ENCODE data around the gene CERS4. TPM values are rescaled to one million over a fixed set of nuclear protein-coding genes. Genes with fewer than 3 reads are reported as not detected.

Gene CERS4
- total RNA-seq, 1 experiment from 2014 or later = 43.9 TPM

DNA sequence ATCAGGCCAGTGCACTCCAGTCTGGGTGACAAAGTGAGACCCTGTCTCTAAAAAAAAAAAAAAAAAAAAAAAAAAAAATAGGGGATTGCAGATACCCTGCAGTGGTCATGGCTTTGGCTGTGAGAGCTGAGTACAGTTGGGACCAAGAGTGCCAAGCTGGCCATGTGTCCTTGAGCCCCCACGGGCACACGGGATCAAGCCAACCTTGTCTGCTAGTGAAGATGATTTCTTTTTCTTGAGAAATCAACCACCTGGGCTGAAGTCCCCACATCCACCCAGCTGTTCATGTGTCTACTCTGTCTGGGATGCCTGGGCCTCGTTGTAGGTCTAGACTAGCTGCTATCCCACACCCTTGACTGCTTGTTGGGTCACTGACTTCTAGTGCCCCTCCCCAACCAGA is 34.0 kb downstream of the CERS4 start:
- Histone ChIP-seq H3K9me3 (ENCODE audit: low read length) (no peaks in the 10 kb centered on the region), H3K79me2 (ENCODE audit: low read length) (no peaks in the 10 kb centered on the region), H3K4me2 (ENCODE audit: low read length) (no peak overlapping the region), H4K20me1 (ENCODE audit: low read length) (no peaks in the 10 kb centered on the region), H3K4me1 (ENCODE audit: insufficient read depth, low read length) (peaks cover 8% of the 10 kb centered on the region), H3K36me3 (ENCODE audit: low read depth, low read length) (no peaks in the 10 kb centered on the region), H3K27ac (ENCODE audit: low read length) (no peak overlapping the region), H3K9me2 (replicated peaks; ENCODE audit: low read length) (no peaks in the 10 kb centered on the region), H3K27me3 (ENCODE audit: low read length) (no peaks in the 10 kb centered on the region), H3K4me3 (ENCODE audit: low read length) (no peak overlapping the region), H3K9ac (ENCODE audit: low read length) (no peak overlapping the region), H2AFZ (ENCODE audit: low read length) (no peak overlapping the region), H3F3A (ENCODE audit: low read length, unreplicated experiment) (no peaks in the 10 kb centered on the region)
- ChIA-PET POLR2A (ENCODE audit: unreplicated experiment) (no interaction called here), CTCF (no interaction called here)
- DNase-seq (no peak), ATAC-seq (no peak)
- no TSS peak for BruUV-seq (replicated peaks)
- intact Hi-C loops (cut with micrococcal nuclease) = no loop called here
- no peak for TF ChIP-seq CTCF (conservative IDR thresholded peaks at IDR 0.05; ENCODE audit: low read depth, low read length)
- TF ChIP-seq EZH2phosphoT487 (IDR thresholded peaks at IDR 0.05; ENCODE audit: borderline replicate concordance, low read length) = no peak
- TF ChIP-seq EZH2 (IDR thresholded peaks at IDR 0.05; ENCODE audit: low read length, unreplicated experiment) = no peak

- POLR2A ChIA-PET (ENCODE audit: unreplicated experiment) = no interaction called here
- CTCF ChIA-PET = no interaction called here
- intact Hi-C loops (cut with micrococcal nuclease) = no loop called here
These were observed 35.3 kb downstream of the CERS4 start for GRCh38 chr19:8244442-8244841.

More at GRCh38 chr19:8244442-8244841, 35.3 kb downstream of the CERS4 start:
- no peaks in the 10 kb centered on the region for H3K36me3 ChIP-seq (ENCODE audit: low read depth, low read length)
- BruUV-seq (replicated peaks) = no TSS peak
- peaks cover 8% of the 10 kb centered on the region for H3K4me1 ChIP-seq (ENCODE audit: insufficient read depth, low read length)
- H3F3A ChIP-seq (ENCODE audit: low read length, unreplicated experiment) = no peaks in the 10 kb centered on the region
- ATAC-seq = no peak
- no peak for TF ChIP-seq EZH2 (IDR thresholded peaks at IDR 0.05; ENCODE audit: low read length, unreplicated experiment)
- TF ChIP-seq EZH2phosphoT487 (IDR thresholded peaks at IDR 0.05; ENCODE audit: borderline replicate concordance, low read length) = no peak
- peak; percentile 23; the same call in 1 of the 2 replicates for TF ChIP-seq CTCF (conservative IDR thresholded peaks at IDR 0.05; ENCODE audit: low read depth, low read length)
- H3K4me2 ChIP-seq (ENCODE audit: low read length) = no peak overlapping the region
- no peak overlapping the region for H3K9ac ChIP-seq (ENCODE audit: low read length)
- no peak for DNase-seq
- H4K20me1 ChIP-seq (ENCODE audit: low read length) = no peaks in the 10 kb centered on the region
- no peak overlapping the region for H3K27ac ChIP-seq (ENCODE audit: low read length)
- H3K9me3 ChIP-seq (ENCODE audit: low read length) = no peaks in the 10 kb centered on the region
- H3K9me2 ChIP-seq (replicated peaks; ENCODE audit: low read length) = no peaks in the 10 kb centered on the region
- no peaks in the 10 kb centered on the region for H3K79me2 ChIP-seq (ENCODE audit: low read length)
- H2AFZ ChIP-seq (ENCODE audit: low read length) = no peak overlapping the region
- H3K4me3 ChIP-seq (ENCODE audit: low read length) = no peak overlapping the region
- no peaks in the 10 kb centered on the region for H3K27me3 ChIP-seq (ENCODE audit: low read length)
